Medulla oblongata (tissue), 1 donor: Measurements from ENCODE around the gene JMJD7.
A peak's percentile ranks its signal among the peaks of the same experiment; 100 is the strongest.
"Not testable (repeated sequence)": the region's sequence is repeated elsewhere in the genome, so short reads cannot be mapped to it uniquely, and the experiment has no call there.

Experiments
- DNase-seq: peaks from one replicate; pipeline ENCODE4 v3.0.0-alpha.2; 2015; ENCODE audit errors: extremely low spot score

JMJD7 gene

DNA sequence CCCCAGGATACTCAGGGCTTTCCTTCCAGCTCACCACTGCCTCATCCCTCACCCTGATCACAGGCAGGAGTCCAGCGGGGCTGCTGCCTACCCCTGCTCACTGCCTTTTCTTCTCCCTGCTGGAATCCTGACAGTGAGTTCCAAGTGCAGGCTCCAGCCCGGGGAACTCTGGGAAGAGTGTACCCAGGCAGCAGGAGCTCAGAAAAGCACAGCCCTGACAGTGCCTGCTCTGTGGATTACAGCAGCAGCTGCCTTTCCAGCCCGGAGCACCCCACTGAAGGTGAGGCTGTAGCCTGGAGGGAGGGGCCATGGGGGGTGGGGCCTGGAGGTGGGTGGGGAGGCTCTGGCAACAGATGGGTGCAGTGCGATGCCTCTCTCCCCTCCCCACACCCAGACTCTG is 6.1 kb upstream of the JMJD7 start:
- peak; percentile 69 for DNase-seq

DNA sequence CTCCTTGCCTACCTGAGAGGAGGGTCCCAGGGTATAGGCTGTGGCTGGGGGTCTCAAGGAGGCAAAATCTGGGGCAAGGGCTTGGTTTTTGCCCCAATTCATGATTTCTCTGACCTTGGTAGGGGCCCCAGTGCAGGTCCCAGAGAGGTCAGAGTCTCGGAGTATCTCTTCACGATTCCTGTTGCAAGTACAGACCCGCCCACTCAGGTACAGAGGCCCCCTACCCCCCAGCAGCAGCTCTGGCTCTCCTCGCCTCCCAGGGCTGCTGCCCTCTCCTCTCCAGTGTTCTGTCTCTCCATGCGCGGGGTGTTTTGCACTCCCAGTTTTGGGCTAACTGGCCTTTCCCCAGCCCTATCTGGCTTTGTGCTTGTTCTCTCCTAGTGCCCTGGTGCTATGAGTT is 5.4 kb upstream of the JMJD7 start:
- DNase-seq: no peak

DNA sequence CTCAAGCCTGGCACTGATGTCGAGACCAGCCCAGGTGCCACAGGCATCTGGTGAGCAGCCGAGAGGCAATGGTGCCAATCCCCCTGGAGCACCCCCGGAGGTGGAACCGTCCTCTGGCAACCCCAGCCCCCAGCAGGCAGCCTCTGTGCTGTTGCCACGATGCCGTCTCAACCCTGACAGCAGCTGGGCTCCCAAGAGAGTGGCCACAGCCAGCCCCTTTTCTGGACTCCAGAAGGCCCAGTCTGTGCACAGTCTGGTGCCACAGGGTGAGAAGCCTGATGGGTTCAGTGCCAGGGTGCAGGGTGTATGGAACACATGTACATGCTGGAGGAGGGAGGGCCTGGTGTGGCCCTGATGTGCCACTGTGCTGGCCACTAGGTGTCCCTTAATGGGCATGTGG is 4.9 kb upstream of the JMJD7 start:
- DNase-seq: no peak

DNA sequence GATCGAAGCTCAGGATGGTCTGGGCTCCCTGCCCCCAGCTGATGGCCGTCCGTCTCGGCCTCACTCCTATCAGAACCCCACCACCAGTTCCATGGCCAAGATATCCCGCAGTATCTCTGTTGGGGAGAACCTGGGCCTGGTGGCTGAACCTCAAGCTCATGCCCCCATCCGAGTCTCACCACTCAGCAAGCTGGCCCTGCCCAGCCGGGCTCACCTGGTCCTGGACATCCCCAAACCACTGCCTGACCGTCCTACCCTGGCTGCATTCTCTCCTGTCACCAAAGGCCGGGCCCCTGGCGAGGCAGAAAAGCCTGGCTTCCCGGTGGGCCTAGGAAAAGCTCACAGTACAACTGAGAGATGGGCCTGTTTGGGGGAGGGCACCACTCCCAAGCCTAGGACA is 4.4 kb upstream of the JMJD7 start:
- no peak for DNase-seq

DNA sequence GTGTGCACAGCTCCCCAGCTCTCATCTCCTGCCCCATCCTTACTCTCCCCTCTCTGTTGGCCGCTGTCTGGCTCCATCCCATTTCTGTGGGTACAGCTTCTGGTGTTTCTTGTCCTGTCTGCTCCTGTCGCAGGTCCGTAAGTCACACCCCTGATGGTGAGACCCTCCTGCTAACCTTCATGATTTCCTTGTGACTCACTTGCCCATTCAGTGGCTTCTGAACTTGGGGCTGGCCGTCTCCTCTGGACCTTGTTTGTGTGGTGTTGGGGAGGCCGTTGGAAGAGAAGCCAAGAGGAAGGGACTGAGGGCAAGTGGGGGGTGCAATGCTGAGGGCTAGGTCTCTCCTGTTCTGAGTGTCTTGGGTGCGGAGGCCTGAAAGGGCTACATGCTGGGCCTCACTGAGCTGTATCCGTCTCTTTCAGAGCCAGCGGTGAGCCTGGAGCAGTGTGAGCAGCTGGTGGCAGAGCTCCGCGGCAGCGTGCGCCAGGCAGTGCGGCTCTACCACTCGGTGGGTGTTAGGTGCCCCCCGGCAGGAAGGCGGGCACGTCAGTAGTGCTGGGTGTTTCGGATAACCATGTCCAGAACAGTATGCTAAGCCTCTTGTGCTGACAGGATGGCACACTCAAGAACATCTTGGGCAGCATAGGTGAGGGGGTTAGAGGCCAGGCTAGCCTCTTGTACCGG is 3.7 kb upstream of the JMJD7 start:
- no peak for DNase-seq

DNA sequence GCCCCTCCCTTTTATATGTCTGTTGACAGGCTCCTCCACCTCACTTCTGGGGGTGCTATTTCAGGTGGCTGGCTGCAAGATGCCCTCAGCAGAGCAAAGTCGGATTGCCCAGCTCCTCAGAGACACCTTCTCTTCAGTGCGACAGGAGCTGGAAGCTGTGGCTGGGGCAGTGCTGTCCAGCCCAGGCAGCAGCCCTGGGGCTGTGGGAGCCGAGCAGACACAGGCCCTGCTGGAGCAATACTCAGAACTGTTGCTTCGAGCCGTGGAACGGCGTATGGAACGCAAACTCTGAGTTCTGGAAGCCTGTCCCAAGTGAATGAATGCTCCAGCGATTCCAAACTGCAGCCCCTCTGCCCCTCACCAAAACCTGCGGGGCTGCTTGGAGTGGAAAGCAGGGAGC is 2.7 kb upstream of the JMJD7 start:
- DNase-seq: no peak

DNA sequence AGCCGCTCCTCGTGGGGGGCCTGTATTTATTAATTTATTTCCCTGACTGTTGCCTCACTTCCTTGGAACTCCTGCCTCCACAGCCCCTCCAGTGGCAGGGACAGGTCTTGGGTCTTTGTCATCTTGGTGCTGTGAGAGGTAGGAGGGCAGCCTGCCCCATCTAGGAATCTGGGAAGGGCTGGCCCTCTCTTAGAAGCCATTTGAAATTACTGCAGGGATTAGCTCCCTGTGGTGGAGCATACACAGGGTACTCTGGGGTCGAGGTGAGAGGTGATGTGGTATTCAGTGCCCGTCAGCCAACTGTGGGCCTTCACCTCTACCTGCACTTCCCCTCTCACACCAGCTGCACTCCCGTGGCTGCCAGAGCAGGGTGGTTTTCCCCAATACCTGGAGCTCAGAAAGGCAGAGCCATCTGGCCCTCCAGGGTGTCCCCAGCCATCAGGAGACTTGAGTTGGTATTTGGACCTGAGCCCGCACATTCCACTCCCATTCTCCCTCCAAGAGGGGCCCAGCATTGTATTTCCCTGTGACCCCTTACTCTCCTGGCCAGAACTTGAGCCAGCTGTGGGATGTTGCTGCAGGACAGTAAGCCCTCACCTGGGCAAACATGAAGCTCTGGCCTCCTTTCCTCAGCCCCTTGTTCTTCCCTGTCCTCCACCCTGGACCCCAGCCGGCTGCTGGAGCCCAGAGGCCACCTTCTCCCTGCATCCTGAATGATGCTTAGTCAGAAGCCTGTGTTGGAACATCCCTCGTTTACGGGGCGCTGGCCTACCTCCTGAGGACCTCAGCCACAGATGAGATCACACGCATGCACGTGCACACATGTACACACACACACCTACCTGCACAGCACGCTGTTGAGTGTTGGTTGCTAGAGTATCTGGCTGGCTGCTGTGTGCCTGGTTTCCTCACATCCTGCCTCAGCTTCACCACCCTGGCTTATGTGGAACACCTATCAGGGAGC is 2.0 kb upstream of the JMJD7 start:
- DNase-seq: no peak

DNA sequence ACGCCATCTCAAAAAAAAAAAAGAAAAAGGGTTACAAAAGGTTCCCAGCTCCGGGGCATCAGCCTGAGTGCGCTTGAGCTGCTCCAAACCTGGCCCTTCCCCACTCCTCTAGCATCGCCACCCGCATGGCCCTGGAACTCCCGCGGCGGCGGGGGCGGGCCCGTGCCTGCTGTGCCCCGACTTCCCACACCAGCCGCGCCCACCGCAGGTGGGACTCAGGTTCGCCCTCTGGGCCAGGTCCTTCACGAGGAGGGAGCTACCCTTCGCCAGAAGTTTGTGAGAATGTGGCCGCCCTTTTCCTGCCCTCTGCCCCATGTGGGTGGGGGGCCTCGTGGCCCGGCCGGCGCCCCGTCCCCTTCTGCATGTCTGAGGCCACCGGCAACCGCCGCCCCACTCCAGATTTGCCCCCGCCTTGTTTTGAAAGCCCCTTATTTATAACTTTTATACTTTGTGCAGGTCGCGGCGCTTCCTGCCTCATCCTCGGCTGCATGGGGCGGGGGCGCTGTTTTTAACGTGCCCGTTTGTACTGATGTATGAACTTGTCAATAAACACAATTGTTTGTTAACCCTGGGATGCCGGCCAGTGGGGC is 507 bp upstream of the JMJD7 start:
- DNase-seq: no peak

DNA sequence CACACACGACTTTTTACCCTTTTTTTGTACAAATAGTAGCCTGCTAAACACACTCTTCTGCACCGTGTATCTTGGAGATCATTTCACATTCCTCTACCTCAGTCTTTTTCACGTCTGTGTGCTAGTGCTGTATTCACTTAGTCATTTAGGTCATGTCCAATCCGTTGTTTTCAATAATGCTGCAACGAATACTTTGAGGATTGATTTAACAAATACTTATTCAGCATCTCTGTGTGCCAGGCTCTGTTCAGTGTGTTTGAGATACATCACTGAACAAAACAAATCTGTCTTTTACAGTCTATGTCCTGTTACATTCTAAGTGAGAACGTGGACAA is 882 bp downstream of the JMJD7 start:
- DNase-seq: no peak

DNA sequence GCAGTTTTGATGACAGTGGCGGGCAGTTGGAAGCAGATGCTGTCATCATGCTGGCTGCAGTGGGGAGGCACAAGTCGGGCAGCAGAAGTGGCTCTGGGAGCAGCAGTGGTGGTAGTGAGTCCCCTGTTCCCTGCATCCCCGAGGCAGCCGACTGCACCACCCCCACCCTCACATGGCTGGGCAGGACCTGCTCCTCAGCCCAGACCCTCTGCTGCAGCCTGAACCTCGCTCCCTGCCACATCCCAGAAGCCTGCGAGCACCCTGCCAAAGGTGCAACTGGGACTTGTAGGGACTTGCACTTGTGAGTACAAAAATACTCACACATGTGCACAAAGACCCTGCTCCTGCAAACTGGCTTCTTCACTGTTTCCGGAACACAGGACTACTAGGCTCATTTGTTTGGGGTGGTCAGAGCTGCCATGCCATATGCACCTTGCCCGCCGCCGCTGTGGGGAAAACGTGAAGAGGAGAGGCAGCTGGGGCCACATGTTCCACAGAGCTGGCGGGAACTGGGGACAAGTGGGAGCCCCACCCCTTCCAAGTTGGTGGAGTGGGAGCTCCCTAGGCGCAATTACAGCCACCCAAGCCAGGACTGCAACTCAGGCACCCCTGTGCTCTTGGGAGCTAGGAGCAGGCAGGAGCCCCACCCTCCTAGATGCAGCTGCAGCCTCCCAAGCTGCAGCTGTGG is 2.2 kb downstream of the JMJD7 start:
- DNase-seq: no peak

DNA sequence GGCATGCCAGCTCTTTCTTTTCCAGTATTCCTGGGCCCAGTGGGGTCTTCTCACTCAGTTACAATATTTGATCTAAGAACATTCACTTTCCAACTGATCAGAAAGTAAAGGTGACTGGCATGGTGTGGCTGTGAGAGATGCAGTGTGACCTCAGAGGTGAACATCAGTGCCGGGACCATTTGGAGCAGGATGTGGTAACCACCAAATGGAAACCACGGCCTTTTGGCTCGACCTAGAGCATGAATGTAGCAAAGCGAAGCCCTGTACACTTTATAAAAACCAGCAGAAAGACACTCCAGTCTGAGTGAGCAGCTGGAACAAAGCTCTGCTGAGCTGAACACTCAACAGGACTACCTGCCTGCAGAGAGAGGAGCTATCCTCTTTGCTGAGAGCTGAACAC is 3.4 kb downstream of the JMJD7 start:
- DNase-seq: not testable (repeated sequence)

DNA sequence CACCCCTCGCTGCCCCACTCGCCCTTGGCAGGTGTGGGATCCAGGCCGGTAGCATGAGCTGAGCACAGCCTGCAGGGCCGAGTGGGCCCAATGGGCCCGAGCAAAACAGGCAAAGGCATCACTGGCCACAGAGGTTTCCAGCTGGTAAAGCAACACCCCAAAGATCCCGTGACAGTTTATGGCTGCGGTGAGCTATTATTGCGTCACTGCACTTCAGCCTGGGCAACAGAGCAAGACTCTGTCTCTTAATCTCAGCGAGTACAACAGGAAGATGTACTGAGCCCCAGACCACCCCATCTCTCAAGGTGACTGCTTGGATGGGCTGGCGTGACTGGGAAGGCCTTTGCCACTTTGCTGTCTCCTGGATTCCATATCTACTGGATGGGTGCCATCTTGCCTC is 4.3 kb downstream of the JMJD7 start:
- DNase-seq: no peak

DNA sequence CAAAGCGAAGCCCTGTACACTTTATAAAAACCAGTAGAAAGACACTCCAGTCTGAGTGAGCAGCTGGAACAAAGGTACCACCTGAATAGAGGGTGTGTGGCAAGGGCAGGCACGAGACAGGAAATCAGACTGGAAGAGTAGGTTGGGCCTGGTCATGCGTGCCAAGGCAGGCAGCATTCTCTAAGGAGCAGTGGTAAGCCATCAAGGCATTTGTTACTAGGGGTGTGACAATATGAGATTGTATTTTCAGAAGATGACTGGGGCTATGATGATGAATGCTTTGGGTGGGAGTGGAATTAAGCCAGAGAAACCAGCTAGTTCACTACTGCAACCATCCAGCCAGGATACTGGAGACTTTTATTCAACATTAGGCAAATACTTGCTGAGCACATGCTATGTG is 5.0 kb downstream of the JMJD7 start:
- no peak for DNase-seq

DNA sequence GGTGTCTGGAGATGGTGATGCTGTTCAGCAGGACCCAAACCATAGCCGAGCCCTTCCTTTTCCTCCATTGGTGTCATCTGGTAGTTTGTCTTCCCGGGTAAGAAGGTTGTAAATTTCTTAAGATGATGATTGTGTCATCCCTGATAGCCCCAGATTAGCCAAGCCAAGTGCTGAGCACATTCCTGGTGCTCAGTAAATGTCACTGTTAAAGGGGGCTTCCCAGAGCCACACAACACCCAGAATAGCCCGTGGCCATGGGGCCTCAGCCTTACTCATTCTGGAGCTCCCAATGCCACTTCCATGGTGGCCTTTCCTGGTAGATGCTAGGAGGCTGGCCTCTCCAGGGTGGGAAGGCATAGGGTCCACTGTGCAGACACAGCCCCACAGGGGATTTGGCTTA is 6.2 kb downstream of the JMJD7 start:
- DNase-seq: no peak

DNA sequence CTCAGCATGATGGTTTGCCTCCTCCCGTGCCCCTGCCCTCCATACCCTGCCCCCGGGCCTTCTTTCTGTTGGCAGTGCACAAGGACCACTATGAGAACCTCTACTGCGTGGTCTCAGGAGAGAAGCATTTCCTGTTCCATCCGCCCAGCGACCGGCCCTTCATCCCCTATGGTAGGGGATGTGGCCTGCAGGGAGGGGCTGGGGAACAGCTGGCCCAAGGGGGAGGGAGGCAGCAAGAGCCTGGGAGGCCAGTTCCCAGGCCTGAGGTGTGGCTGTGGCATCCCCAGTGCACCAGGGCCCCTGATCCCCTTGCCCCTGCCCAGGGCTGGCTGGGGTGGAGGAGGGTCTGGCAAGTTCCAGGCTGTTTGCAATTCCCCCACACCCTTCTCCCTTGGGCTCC is 8.2 kb downstream of the JMJD7 start:
- DNase-seq: no peak

DNA sequence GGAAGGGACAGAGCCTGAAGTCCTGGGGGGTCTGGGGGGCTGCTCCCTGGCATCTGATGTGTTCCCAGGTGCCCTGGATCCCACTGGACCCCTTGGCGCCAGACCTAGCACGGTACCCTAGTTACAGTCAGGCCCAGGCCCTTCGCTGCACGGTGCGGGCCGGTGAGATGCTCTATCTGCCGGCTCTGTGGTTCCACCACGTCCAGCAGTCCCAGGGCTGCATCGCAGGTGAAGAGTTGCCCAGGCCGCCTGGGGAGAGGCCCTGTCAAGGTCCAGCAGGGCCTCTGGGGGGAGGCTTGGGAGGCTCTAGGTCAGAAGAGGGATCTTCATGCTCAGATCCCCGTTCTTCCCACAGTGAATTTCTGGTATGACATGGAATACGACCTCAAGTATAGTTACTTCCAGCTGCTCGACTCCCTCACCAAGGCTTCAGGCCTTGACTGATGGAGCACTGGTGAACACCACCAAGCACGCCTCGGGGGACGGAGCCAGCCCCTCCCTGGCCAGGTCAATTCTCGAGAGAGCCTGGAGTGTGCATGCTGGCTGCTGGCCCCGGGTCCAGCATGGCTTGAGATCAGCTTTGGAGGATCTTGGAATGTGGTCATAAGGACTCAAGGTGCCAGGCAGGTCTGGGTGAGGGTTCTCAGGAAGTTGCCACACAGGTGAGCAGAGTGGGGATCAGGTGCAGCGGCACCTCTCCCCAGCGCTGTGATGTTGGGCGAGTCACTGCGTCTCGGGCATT is 9.0 kb downstream of the JMJD7 start:
- no peak for DNase-seq

DNA sequence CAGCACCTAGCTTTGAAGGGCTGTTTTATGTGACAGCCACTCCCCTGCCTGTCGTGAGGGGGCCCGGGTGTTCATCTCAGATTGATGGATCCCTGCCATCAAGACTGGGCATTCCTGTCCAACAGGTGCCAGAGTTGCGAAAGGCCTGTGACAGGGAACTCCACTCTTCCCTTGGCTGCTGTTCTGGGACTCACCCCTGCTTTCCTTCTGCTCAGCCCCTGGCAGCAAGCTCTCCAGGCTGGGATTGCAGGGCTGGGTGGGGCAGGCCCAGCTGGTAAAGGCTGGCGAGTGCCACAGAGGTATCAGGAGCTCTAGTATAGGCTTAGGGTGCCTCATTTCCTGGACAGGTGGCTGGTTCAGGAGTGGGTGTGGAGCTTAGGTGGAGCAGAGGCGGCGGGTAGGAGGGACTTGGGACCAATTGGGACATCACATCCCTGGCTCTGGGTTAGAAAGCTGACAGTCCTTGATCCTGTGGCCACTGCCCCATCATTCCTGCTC is 10.6 kb downstream of the JMJD7 start, which contains the start of gene PLA2G4B:
TSS of gene PLA2G4B (plus strand) at position 448 of the 498 bp plus-strand sequence. CDS start 67 bp downstream, outside the sequence.
- DNase-seq: no peak

DNA sequence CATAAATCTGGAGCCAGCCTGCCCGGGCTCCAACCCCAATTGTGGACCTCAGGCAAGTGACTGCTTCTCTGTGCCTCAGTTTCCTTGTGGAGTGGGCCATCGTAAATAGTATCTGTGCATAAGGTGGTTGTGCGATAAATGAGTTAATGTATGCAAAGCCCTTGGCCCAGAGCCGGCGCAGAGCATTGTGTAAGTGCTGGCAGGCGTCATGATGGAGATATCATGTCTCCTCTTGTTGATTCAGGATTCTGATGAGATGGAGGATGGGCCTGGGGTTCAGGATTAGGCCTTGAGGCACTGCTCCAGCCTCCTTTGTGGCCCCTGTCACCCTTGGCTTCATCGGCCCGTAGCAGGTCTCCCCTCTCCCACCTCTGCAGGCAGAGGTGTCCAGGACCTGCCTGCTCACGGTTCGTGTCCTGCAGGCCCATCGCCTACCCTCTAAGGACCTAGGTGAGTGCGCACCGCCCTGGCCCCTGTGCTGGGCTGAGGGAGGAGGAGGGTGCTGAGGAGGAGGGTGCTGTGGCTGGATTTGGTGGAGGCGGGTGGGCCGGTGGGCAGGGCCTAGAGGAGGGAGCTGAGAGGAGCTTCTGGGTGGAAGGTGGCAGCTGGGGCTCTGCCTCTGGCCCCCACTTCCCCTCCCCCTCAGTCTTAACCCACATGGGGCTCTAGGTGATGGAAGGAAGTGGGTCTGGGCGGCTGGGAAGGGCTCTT is 12.0 kb downstream of the JMJD7 start:
- no peak for DNase-seq

DNA sequence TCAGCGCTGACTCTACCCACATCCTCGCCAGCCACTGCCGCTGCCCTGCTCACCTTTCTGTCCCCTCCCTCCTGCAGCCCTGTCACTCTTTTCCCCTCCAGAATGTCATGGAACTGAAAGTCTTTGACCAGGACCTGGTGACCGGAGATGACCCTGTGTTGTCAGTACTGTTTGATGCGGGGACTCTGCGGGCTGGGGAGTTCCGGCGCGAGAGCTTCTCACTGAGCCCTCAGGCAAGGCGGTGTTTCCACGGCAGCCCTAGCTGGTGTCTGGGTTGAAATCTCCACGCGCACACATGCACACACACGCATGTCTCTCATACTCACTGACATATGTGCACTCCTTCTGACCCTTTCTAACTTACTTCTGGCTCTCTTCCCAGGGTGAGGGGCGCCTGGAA is 12.8 kb downstream of the JMJD7 start:
- DNase-seq: no peak

DNA sequence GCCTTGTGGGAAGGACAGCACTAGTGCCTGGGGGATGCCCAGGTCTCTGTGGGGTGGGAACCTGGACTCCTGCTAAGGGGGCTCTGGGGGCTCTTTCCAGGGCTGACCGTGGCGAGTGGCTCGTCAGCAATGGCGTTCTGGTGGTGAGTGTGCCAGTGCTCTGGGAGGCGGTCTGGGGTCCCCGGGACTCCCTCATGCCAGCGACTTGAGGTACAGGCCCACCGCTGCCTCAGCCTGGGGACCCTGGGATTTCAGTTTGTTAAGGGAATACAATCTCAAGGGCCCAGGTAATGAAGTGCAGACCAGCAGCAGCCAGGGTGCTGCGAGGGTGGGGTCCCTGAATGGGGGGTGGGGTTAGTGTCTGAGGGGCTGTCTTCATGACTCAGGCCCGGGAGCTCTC is 13.2 kb downstream of the JMJD7 start:
- no peak for DNase-seq

DNA sequence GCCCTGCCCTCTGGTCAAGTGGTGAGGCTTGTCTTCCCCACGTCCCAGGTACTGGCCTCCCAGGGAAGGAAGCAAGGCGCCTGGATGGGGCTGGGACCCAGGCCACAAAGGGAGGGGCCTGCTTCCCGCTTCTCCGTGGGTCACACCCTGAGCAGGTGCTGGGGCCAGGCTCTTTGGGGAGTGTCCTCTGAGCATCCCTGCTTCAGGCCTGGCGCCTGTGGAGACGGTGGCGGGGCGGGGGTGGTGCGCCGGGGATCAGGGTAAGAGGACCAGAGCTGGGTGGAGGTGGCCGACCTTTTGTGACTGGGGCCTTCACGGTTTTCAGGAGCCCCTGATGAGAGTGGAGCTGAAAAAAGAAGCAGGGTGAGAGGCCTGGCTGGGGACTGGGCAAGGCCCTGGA is 14.3 kb downstream of the JMJD7 start:
- no peak for DNase-seq
